Testis (tissue), 3 donors: Measurements from ENCODE around the gene TBRG1. TPM values are rescaled to one million over a fixed set of nuclear protein-coding genes. Genes with fewer than 3 reads are reported as not detected.

Source experiments
- DNase-seq: peaks from one replicate; pipeline ENCODE4 v3.0.0-alpha.2; 2019
- H3K27ac ChIP-seq, 2 donors: fragments of 200-600 bp; sonication (generic); one replicate each; pipeline ENCODE4 v1.5.1; 2019
- H3K27me3 ChIP-seq: fragments of 200-600 bp; sonication (generic); one replicate; pipeline ENCODE4 v1.5.1; 2019
- H3K36me3 ChIP-seq: fragments of 200-600 bp; sonication (generic); one replicate; pipeline ENCODE4 v1.5.1; 2017; ENCODE audit warnings: low read depth; ENCODE audit errors: missing control alignments
- H3K4me1 ChIP-seq: fragments of 200-600 bp; sonication (generic); one replicate; pipeline ENCODE4 v1.5.1; 2019
- H3K4me3 ChIP-seq, 2 donors: fragments of 200-600 bp; sonication (generic); one replicate each; pipeline ENCODE4 v1.5.1; 2017 to 2019
- H3K9me3 ChIP-seq: fragments of 200-600 bp; sonication (generic); one replicate; pipeline ENCODE4 v1.5.1; 2017
- CTCF ChIP-seq, 3 experiments: fragments of 450-650 bp in 2 of 3; fragments of 200-600 bp in 1 of 3; sonication (generic) in 1 of 3; IDR thresholded peaks; one replicate each; pipeline ENCODE4 v1.5.1; 2016 to 2019; ENCODE audit warnings: antibody characterized with exemption in 3 of 3, mild to moderate bottlenecking in 2 of 3, moderate library complexity in 1 of 3
- POLR2A ChIP-seq: fragments of 450-650 bp; IDR thresholded peaks from one replicate; pipeline ENCODE4 v1.6.1; 2017; ENCODE audit warnings: antibody characterized with exemption, mild to moderate bottlenecking, moderate library complexity
- WGBS, 2 donors: methylation state at CpG; one replicate each; pipeline ENCODE4 v1.1.5; 2018; 5-methylcytosine and 5-hydroxymethylcytosine counted together
- intact Hi-C: fragments of 100-400 bp; cut with DNase I; formaldehyde crosslinking; loops from one replicate; pipeline ENCODE4 v1.15.1; 2023; ENCODE audit warnings: low total_unique reads
- polyA plus RNA-seq: library from polyadenylated mRNA; stranded (reverse); fragments of 350-450 nt; fragmentation: Illumina TruSeq; extraction: RNeasy Lipid Tissue Mini Kit (QIAGEN cat#74804); gene quantifications from one replicate; pipeline ENCODE4 v1.2.3, GENCODE V29; 2014; ENCODE audit warnings: low read depth, low replicate concordance; ENCODE audit not compliant: insufficient read depth
- total RNA-seq, 2 donors: library from RNA; depleted of rRNA; stranded (reverse); fragments of >200 nt; gene quantifications; one replicate each; pipeline ENCODE4 v1.2.3, GENCODE V29; 2016

TBRG1 gene
- total and polyA plus RNA-seq, 3 donors from 2014 or later = 25.2 to 38.8 (median 35.7) TPM

DNA sequence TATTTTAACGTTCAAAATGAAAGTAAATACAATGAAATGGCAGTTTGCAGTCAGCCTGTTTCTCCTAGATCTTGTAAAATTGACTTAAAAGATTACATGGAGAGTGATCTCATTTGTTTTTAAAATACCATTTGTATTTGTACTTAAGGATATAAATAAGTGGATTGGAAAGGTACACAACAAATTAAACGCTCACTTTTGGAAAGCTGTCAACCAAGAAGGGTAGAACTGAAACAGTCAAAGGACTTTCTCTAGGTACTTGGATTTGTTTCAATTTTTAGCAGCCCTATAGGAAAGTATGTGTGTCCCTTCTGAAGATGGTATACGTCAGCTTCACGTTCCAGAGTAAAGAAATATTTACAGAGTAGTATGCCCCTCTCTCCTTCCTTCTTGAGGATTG is 7.3 kb downstream of the TBRG1 start:
- no peaks in the 10 kb centered on the region for H3K4me1 ChIP-seq
- WGBS, 2 donors = 59 to 68% methylated on average over 4 of the region's 4 CpGs
- H3K4me3 ChIP-seq = no peak overlapping the region
- H3K36me3 ChIP-seq = no peaks in the 10 kb centered on the region
- H3K9me3 ChIP-seq = no peaks in the 10 kb centered on the region
- intact Hi-C loops = no loop called here
- no peak for DNase-seq
- H3K27ac ChIP-seq = no peak overlapping the region
- TF ChIP-seq CTCF (IDR thresholded peaks at IDR 0.05) = no peak
- TF ChIP-seq POLR2A = no peak
- H3K27me3 ChIP-seq = no peaks in the 10 kb centered on the region

DNA sequence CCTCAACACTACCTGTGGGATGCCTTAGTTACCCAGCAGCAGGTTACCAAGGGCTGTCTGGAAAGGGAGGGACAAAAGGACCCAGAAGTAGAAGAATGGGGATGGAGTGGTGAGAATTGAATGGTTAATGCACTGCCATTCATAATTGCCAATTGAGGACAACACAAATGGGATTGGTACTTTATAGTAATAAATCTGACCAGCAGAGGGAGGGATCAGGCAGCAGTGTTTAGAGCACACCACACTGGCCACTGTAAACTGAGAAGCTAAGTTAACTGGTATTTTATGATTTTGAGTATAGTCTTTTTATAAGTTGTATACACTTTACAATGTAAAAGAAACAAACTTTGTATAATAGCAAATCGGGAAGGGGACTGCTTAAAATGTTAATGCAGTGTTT is 10.7 kb downstream of the TBRG1 start:
- WGBS, 2 donors = 85 to 88% methylated on average over 1 of the region's 1 CpG
- Histone ChIP-seq H3K4me1 (no peaks in the 10 kb centered on the region), H3K4me3 (no peak overlapping the region), H3K27me3 (no peaks in the 10 kb centered on the region), H3K36me3 (no peaks in the 10 kb centered on the region), H3K9me3 (no peaks in the 10 kb centered on the region), H3K27ac (no peak overlapping the region)
- DNase-seq = no peak
- peak in 1 of 3 experiments; percentile 3 for TF ChIP-seq CTCF (IDR thresholded peaks at IDR 0.05)
- no peak for TF ChIP-seq POLR2A
- intact Hi-C loops = no loop called here

- H3K27me3 ChIP-seq = no peaks in the 10 kb centered on the region
- H3K27ac ChIP-seq = no peak overlapping the region
- DNase-seq = no peak
- no peaks in the 10 kb centered on the region for H3K4me1 ChIP-seq
- intact Hi-C loops = no loop called here
- no peaks in the 10 kb centered on the region for H3K9me3 ChIP-seq
- no peaks in the 10 kb centered on the region for H3K36me3 ChIP-seq
- TF ChIP-seq CTCF (IDR thresholded peaks at IDR 0.05) = no peak
- no peak overlapping the region for H3K4me3 ChIP-seq
- WGBS, 2 donors = 53 to 58% methylated on average over 3 of the region's 3 CpGs
These were observed 13.3 kb downstream of the TBRG1 start for GRCh38 chr11:124635932-124636331.

DNA sequence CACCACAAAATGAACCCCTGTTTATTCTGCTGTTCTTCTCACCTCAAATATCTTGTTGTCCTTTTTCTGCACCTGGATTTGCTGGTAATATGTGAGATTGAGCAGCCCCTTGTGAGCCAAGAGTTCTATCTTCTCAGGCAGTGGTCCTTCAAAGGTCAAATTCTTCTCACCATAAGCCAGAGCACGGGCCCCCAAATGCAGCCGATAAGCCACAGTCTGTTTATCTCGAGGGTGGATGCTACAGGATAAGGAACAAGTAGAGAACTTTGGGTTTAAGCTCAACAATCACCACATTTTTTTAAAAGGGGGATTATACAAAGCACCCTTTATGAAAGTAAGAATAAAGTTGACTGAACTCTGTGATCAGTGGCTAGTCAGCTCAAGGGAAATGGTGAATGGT is 15.8 kb downstream of the TBRG1 start:
- DNase-seq = no peak
- no peak for TF ChIP-seq POLR2A
- TF ChIP-seq CTCF (IDR thresholded peaks at IDR 0.05) = no peak
- Histone ChIP-seq H3K4me1 (no peaks in the 10 kb centered on the region), H3K27ac (no peak overlapping the region), H3K27me3 (no peaks in the 10 kb centered on the region), H3K36me3 (no peaks in the 10 kb centered on the region), H3K4me3 (no peak overlapping the region), H3K9me3 (no peaks in the 10 kb centered on the region)
- 81 to 93% methylated on average over 3 of the region's 3 CpGs for WGBS, 2 donors
- intact Hi-C loops = no loop called here

DNA sequence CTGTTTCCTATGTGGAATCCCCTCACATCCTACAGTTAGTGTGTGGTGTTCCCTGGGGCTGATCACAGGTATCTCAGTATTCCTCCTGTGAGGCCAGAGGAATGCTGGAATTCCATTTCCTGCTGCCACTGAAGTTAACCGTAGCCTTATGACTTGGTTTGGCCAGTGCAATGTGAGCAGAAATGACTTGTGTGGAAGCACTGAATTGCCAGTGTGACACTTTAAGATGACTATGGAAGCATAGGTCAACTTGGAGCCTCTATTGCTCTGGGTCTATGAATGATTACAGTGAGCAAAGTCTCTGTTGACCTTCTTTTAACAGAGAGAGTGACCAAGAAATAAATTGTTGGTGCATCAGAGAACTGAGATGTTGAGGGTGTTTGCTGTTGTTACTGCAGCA is 16.5 kb downstream of the TBRG1 start:
- Histone ChIP-seq H3K4me3 (no peak overlapping the region), H3K4me1 (no peaks in the 10 kb centered on the region), H3K27ac (no peak overlapping the region), H3K27me3 (no peaks in the 10 kb centered on the region), H3K9me3 (no peaks in the 10 kb centered on the region), H3K36me3 (no peaks in the 10 kb centered on the region)
- TF ChIP-seq CTCF (IDR thresholded peaks at IDR 0.05) (no peak), POLR2A (no peak)
- no peak for DNase-seq
- intact Hi-C loops = no loop called here
- whole genome bisulfite sequencing, 2 donors = 93 to 94% methylated on average over 1 of the region's 1 CpG
